Measurements from ENCODE around the gene MX2. TPM values are rescaled to one million over a fixed set of nuclear protein-coding genes. Genes with fewer than 3 reads are reported as not detected.

MX2 gene
- total and polyA plus RNA-seq, 10 of the 15 experiments (the other 5 are each of a cell fraction or from before 2014, with no cell fraction given) = 10.5 to 167 (median 46.1) TPM

DNA sequence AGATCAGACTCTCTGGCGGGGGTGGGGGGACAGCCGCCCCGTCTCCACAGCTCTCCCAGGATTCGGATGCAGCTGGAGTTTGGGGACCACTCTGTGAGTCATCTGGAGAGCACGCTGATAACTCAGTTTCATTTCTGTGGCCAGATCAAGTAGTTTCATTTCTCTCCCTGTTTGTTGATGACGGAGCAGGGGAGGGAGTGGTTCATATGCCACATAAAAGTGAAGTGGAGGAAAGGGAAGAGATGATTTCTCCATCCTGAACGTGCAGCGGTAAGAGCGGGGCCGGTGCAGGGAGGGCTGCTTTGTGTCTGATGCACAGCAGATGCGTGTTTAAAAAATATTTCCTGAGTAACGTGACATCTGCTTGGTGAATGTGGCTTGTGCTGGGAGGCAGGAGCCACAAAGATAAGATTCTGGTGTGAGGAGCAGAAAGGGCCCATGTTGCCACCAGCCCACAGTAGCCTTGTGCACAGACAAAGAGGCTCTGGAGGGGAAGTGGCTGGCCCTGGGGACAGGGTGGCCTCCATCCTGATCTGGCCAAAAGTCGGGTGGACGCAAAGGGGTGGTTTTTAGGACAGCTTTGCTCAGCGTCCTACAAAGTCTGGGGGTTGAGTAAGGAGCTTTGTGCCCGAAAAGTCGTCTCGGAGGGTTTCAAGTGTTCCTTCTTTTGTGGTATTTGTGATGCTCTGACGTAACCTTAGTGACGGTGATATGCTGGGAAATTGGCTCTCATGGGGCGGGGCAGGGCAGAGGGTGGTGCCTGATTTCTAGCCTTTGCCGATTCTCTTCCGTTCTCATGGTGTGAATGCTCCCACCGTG is at the start of gene MX2 (continued):
- TF ChIP-seq EZH2 (IDR thresholded peaks at IDR 0.05; ENCODE audit: borderline replicate concordance, control insufficient read depth, low read depth, low read length) (no peak), KAT2A (conservative IDR thresholded peaks at IDR 0.05; ENCODE audit: control insufficient read depth, low read depth, low read length) (no peak), JUND (IDR thresholded peaks at IDR 0.05; ENCODE audit: low read depth, low read length) (peak; percentile 83; the same call in 1 of the 2 replicates), NFYA (IDR thresholded peaks at IDR 0.05; ENCODE audit: borderline replicate concordance, low read depth, low read length) (no peak), MYC (IDR thresholded peaks at IDR 0.05; ENCODE audit: insufficient read depth, insufficient read length, insufficient replicate concordance, low read length, severe bottlenecking) (no peak), GABPA (IDR thresholded peaks at IDR 0.05; ENCODE audit: low read depth) (no peak), NFYB (IDR thresholded peaks at IDR 0.05; ENCODE audit: insufficient read depth, low read depth, low read length) (no peak), E2F8 (IDR thresholded peaks at IDR 0.05; ENCODE audit: low read depth, partially characterized antibody) (peak; percentile 48), HCFC1 (IDR thresholded peaks at IDR 0.05; ENCODE audit: low read length) (peak; percentile 29; the same call in 1 of the 2 replicates), RCOR1 (conservative IDR thresholded peaks at IDR 0.05; ENCODE audit: low read depth, low read length) (0 out of 2 replicates have a peak, but pooled peaks have one; percentile 11), RUNX3 (IDR thresholded peaks at IDR 0.05; ENCODE audit: low read length) (no peak), HDAC6 (IDR thresholded peaks at IDR 0.05; ENCODE audit: unreplicated experiment) (no peak), SMAD5 (IDR thresholded peaks at IDR 0.05; ENCODE audit: low read depth) (peak; percentile 58; the same call in 1 of the 2 replicates), YBX1 (IDR thresholded peaks at IDR 0.05) (no peak), ELK1 (IDR thresholded peaks at IDR 0.05; ENCODE audit: low read depth, low read length) (no peak), ZNF384 (IDR thresholded peaks at IDR 0.05; ENCODE audit: borderline replicate concordance, low read depth, low read length) (no peak), MEF2A (IDR thresholded peaks at IDR 0.05; ENCODE audit: insufficient read depth, low read depth, low read length) (0 out of 2 replicates have a peak, but pooled peaks have one; percentile 38), NBN (IDR thresholded peaks at IDR 0.05) (peak; percentile 69; the same call in 1 of the 2 replicates), ZNF592 (IDR thresholded peaks at IDR 0.05) (no peak)
- TF ChIP-seq, protein P1, sequence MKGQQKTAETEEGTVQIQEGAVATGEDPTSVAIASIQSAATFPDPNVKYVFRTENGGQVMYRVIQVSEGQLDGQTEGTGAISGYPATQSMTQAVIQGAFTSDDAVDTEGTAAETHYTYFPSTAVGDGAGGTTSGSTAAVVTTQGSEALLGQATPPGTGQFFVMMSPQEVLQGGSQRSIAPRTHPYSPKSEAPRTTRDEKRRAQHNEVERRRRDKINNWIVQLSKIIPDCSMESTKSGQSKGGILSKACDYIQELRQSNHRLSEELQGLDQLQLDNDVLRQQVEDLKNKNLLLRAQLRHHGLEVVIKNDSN (IDR thresholded peaks at IDR 0.05; ENCODE audit: borderline replicate concordance, extremely low read length, insufficient read depth, low read depth, low read length) = no peak

Data from GM12878 (cell line).